SH-SY5Y (cell line): Measurements from ENCODE around the gene CARD10.

Experiments
- GATA2 ChIP-seq: IDR thresholded peaks from 2 replicates; pipeline ENCODE4 v1.6.1; 2011; ENCODE audit warnings: mild to moderate bottlenecking, low read depth, low read length
- GATA3 ChIP-seq: IDR thresholded peaks from 2 replicates; pipeline ENCODE4 v1.6.1; 2011; ENCODE audit warnings: low read depth, mild to moderate bottlenecking, low read length, moderate library complexity

GRCh38 chr22:37508431-37508992, 10.7 kb downstream of the CARD10 start:
- TF ChIP-seq GATA3 = no peak
- no peak for TF ChIP-seq GATA2
